GM12801 (cell line): Measurements from ENCODE around the gene EGFR.

Experiments used
- TF ChIP-seq, protein P1 (sequence below): IDR thresholded peaks from one replicate; pipeline ENCODE4 v1.5.1; 2011; ENCODE audit warnings: control low read depth; ENCODE audit not compliant: insufficient read length; ENCODE audit errors: extremely low read depth

Gene EGFR

GRCh38 chr7:54995166-54995565 lies 23.7 kb upstream of the EGFR start:
- TF ChIP-seq, protein P1, sequence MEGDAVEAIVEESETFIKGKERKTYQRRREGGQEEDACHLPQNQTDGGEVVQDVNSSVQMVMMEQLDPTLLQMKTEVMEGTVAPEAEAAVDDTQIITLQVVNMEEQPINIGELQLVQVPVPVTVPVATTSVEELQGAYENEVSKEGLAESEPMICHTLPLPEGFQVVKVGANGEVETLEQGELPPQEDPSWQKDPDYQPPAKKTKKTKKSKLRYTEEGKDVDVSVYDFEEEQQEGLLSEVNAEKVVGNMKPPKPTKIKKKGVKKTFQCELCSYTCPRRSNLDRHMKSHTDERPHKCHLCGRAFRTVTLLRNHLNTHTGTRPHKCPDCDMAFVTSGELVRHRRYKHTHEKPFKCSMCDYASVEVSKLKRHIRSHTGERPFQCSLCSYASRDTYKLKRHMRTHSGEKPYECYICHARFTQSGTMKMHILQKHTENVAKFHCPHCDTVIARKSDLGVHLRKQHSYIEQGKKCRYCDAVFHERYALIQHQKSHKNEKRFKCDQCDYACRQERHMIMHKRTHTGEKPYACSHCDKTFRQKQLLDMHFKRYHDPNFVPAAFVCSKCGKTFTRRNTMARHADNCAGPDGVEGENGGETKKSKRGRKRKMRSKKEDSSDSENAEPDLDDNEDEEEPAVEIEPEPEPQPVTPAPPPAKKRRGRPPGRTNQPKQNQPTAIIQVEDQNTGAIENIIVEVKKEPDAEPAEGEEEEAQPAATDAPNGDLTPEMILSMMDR, result no peak

GRCh38 chr7:54995610-54996363 lies 23.0 kb upstream of the EGFR start:
- TF ChIP-seq, protein P1, result no peak

DNA sequence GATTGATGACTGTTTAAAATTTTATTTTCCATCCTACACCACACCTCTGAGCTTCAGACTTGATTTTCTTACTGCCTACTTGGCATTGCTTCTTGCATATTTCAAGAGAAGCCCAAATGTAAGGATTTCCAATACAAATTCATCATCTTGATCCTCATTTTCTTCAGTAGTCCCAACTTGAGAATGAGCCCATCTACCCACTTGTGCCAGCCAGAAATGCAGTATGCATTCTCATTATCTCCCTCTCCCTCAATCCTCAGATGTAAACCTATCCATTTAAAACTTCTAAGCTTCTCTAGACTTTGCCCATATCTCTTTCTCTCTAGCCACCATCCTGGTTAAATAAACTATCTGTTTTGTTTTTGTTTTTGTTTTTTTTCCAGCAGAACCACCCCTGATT lies 22.4 kb upstream of the EGFR start:
- TF ChIP-seq, protein P1, result no peak

- TF ChIP-seq, protein P1, result no peak
These were observed 14.2 kb upstream of the EGFR start for GRCh38 chr7:55004579-55004978.

GRCh38 chr7:55005241-55005851 lies 13.5 kb upstream of the EGFR start:
- TF ChIP-seq, protein P1, result no peak

- TF ChIP-seq, protein P1, result no peak
These were observed 12.3 kb upstream of the EGFR start for GRCh38 chr7:55006499-55006898.

- TF ChIP-seq, protein P1, result no peak
These were observed 5.0 kb upstream of the EGFR start for GRCh38 chr7:55013851-55014250.
